HG03558 (cell line): Measurements from ENCODE around the gene SCYGR5.
"Not testable (repeated sequence)": the region's sequence is repeated elsewhere in the genome, so short reads cannot be mapped to it uniquely, and the experiment has no call there.

Experiments
- ATAC-seq: cut with Tn5 transposase; IDR thresholded peaks from one replicate; pipeline ENCODE4 v1.9.1; 2021; ENCODE audit warnings: moderate number of reproducible peaks; ENCODE audit not compliant: unreplicated experiment; ENCODE audit errors: extremely low read depth

SCYGR5 gene

GRCh38 chr2:227671170-227671905 lies 4.7 kb downstream of the SCYGR5 start:
- ATAC-seq = no peak

- ATAC-seq = not testable (repeated sequence)
Observed at GRCh38 chr2:227673620-227674019, 7.0 kb downstream of the SCYGR5 start.

DNA sequence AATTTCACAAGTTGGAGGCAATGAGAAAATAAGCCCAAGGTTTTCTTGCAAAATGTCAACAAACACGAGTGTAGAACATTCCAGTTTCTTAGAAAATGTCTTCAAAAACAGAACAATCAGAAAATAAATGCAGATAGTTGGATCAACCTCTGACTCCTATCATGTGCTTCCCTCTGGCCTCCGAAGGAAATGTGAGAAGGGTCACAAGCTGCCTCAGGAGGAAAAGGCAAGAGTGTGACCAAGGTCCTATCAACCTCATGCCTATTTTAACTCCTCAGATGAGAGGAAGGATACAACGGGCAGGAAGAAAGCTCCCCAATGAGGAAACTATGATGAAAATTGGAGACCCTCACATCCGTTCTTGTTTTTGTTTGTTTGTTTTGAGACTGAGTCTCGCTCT lies 7.9 kb downstream of the SCYGR5 start:
- no peak for ATAC-seq

DNA sequence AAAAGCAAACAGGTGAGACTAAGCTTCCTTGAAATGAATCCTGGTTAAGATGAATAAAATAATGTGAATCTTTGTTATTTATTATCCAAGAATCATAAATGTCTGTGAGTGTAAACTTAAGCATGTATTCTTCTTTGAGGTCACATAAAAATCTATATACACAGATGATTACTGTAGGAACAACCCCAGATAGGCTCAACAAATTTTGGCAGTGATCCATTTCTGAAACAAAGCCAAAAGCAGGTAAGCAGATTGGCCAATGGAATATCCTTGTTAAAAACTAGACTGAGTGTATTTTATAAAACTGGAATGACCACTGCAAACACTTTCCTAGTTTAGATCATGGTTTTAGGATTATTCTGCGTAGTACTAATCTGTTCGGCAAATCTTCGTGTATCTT lies 11.3 kb downstream of the SCYGR5 start:
- ATAC-seq = no peak

DNA sequence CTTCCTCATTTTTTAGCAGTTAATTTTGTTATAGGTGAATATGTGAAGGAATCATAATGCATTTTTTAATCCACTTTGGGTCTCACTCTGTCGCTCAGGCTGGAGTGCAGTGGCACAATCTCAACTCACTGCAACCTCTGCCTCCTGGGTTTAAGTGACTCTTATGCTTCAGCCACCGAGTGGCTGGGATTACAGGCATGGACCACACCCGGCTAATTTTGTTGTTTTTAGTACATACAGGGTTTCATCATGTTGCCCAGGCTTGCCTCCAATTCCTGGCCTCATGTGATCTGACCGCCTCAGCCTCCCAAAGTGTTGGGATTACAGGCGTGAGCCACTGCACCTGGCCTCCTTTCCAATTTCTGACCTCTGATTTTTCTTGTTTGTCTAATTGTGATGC lies 17.7 kb downstream of the SCYGR5 start:
- no peak for ATAC-seq

DNA sequence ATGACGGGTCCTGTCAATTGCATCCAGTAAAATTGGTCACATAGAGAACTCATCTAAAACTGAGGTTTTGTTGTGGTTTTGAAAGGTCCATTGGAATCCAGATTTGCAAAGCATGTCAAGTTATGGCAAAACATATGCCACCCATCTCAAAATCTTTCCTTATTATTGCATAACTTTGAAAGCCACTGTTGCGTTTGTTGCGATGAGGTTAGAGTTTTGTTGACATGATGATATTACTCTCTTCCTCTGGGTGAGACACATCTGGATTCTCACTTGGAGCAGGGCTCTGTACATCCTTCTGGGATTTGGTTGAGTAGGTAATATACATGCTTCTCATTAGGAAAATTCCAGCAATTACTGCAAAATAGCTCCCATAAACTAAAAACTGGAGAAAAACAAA lies 20.6 kb downstream of the SCYGR5 start:
- no peak for ATAC-seq

DNA sequence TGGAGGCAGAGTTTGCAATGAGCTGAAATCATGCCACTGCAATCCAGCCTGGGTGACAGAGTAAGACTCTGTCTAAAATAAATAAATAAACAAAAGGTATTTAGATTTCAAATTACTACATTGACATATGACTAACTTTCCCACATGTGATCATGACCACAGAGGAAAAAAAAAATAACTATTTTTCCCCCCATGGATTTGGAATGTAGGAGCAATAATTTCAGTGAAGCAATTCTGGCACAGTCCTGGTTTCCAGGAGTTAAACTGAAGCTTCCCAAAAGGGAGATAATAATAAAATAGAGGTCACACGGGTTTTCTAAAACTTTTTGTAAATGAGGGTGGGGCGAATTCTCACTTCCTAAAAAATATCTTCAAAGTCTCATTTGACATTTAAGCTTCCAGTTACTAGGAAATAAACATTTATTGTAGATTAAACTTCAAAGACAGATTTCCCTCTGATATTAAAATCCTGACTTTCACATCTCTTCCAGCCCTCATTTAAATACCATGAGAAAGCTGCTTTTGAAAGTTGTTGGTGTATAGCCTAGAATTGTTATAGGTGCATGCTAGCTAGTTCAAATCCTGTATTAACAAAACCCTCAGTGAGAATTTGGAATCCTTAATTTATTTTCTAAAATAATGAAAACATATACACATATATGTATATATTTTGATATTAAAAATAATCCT lies 30.5 kb downstream of the SCYGR5 start:
- no peak for ATAC-seq

DNA sequence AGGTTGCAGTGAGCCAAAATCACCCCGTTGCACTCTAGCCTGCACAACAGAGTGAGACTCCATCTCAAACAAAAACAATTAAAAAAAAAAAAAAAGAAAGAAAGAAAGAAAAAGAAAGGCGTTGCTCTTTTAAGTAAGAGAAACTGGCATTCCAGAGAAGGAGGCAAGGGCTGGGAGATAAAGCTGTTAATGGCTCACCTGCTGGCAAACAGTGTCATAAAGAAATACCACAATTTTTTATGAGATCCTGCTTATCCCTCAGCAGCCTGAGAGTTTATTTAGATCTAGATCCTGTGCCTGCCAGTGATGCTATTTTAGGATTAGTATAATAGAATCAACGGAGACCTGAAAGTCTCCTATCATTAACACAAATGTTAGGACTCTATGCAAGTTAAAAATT lies 35.0 kb downstream of the SCYGR5 start:
- no peak for ATAC-seq

GRCh38 chr2:227703280-227703732 lies 36.7 kb downstream of the SCYGR5 start:
- ATAC-seq = no peak

- no peak for ATAC-seq
Observed at GRCh38 chr2:227703961-227704360, 37.4 kb downstream of the SCYGR5 start.

DNA sequence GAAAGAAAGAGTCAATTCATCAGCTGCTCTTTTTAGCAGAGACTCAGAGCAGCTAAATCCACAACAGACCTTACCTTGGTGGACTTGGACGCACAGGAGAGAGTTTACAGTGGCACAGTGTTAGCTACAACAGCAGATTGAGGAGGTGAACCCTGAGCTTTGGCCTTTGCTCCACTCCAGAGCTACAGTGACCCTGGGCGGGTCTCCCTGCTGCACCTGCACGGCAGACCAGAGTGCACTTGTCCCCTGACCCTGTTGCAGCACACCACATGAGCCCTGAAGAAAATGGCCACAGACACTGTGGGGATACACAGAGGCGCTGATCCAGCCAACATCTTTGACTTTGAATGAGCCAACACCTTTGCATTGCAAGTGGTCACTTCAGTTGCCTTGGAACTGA lies 40.3 kb downstream of the SCYGR5 start:
- ATAC-seq = no peak

GRCh38 chr2:227707390-227707789 lies 40.8 kb downstream of the SCYGR5 start:
- no peak for ATAC-seq

- ATAC-seq = no peak
Observed at GRCh38 chr2:227710986-227711385, 44.4 kb downstream of the SCYGR5 start.

DNA sequence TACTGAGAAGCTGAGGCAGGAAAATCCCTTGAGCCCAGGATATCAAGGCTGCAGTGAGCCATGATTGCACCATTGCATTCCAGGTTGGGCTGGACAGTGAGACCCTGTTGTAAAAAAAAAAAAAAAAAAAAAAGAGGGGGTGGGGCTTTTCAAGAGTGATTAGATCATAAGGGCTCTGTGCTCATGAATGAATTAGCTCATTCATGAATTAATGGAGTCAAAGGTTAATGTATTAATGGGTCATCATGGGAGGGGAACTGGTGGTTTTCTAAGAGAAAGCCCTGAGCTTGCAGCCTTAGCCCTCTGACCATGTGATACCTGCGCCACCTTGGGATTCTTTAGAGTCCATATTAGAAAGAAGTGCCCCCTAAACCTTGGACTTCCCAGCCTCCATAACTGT lies 46.7 kb downstream of the SCYGR5 start:
- no peak for ATAC-seq

DNA sequence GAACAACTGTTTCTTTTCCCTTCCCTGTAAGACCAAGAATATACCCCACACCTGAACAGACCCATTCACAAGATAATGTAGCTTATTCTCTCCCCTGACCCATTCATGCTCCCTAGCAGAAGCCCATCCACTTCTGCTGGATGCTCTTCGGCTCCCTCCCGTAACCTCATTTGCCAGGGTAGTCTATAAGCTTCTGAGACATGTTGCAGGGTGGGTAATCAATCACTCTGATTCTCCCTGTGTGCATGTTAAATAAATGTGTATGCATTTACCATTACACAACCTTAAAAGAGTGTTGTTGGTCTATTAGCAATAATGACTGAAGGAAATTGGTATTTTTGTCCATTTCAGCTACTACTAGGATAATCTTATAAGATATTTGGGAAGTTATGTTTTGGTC lies 49.9 kb downstream of the SCYGR5 start:
- no peak for ATAC-seq
